GM12874 (cell line): ENCODE measurements around the gene ELL2.

ENCODE experiments used
- CTCF ChIP-seq: IDR thresholded peaks from 2 replicates; pipeline ENCODE4 v1.5.1; 2011; ENCODE audit warnings: low read depth, mild to moderate bottlenecking, control low read depth, low read length, moderate library complexity; ENCODE audit not compliant: insufficient read depth

ELL2 gene

GRCh38 chr5:95940758-95941682 lies 20.6 kb downstream of the ELL2 start:
- TF ChIP-seq CTCF = no peak

- no peak for TF ChIP-seq CTCF
Measured at GRCh38 chr5:95939465-95939864, 22.2 kb downstream of the ELL2 start.

- no peak for TF ChIP-seq CTCF
Measured at GRCh38 chr5:95938766-95939165, 22.9 kb downstream of the ELL2 start.

GRCh38 chr5:95938347-95938746 lies 23.3 kb downstream of the ELL2 start:
- TF ChIP-seq CTCF = no peak

GRCh38 chr5:95937607-95938152 lies 24.0 kb downstream of the ELL2 start:
- no peak for TF ChIP-seq CTCF

- no peak for TF ChIP-seq CTCF
Measured at GRCh38 chr5:95936812-95937397, 24.7 kb downstream of the ELL2 start.

GRCh38 chr5:95935553-95936100 lies 26.0 kb downstream of the ELL2 start:
- no peak for TF ChIP-seq CTCF
